Astrocyte (in vitro differentiated cells and primary cell): ENCODE measurements around the gene SLC2A2.

ENCODE experiments used
- EZH2 ChIP-seq: IDR thresholded peaks from 2 replicates; pipeline ENCODE4 v1.6.1; 2012; ENCODE audit warnings: mild to moderate bottlenecking, low read length, inconsistent platforms; ENCODE audit not compliant: insufficient read depth
- TF ChIP-seq, protein P1 (sequence below): IDR thresholded peaks from 2 replicates; pipeline ENCODE4 v1.5.1; 2011; ENCODE audit warnings: low read depth, mild to moderate bottlenecking, inconsistent platforms, low read length, moderate library complexity; ENCODE audit not compliant: insufficient read depth

DNA sequence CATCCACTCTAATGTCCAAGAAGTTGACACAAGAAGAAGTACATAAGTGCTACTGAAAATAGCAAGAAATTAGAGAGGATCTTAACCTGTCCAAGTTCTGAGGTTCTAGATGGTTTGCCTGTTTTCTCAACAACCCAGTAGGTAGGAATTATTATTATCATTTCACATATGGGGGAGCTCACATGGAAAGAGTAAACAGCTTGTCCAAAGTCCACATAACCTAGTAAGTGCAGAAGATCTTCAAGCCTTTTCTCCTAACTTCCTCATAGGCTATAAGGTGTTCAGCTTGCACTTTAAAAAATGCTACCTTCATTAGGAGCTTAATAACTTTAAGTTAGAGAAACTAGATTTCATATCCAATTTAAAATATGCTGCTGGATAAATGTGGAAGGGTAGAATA is 3.0 kb downstream of the SLC2A2 start:
- TF ChIP-seq, protein P1, sequence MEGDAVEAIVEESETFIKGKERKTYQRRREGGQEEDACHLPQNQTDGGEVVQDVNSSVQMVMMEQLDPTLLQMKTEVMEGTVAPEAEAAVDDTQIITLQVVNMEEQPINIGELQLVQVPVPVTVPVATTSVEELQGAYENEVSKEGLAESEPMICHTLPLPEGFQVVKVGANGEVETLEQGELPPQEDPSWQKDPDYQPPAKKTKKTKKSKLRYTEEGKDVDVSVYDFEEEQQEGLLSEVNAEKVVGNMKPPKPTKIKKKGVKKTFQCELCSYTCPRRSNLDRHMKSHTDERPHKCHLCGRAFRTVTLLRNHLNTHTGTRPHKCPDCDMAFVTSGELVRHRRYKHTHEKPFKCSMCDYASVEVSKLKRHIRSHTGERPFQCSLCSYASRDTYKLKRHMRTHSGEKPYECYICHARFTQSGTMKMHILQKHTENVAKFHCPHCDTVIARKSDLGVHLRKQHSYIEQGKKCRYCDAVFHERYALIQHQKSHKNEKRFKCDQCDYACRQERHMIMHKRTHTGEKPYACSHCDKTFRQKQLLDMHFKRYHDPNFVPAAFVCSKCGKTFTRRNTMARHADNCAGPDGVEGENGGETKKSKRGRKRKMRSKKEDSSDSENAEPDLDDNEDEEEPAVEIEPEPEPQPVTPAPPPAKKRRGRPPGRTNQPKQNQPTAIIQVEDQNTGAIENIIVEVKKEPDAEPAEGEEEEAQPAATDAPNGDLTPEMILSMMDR, result no peak
- no peak for TF ChIP-seq EZH2
